GM18867 (cell line): ENCODE data around the gene SIRPB1.
"Not testable (repeated sequence)": the region's sequence is repeated elsewhere in the genome, so short reads cannot be mapped to it uniquely, and the experiment has no call there.

Source experiments
- ATAC-seq: cut with Tn5 transposase; IDR thresholded peaks from one replicate; pipeline ENCODE4 v1.9.1; 2021; ENCODE audit warnings: mild to moderate bottlenecking, moderate library complexity; ENCODE audit not compliant: unreplicated experiment

Gene SIRPB1

DNA sequence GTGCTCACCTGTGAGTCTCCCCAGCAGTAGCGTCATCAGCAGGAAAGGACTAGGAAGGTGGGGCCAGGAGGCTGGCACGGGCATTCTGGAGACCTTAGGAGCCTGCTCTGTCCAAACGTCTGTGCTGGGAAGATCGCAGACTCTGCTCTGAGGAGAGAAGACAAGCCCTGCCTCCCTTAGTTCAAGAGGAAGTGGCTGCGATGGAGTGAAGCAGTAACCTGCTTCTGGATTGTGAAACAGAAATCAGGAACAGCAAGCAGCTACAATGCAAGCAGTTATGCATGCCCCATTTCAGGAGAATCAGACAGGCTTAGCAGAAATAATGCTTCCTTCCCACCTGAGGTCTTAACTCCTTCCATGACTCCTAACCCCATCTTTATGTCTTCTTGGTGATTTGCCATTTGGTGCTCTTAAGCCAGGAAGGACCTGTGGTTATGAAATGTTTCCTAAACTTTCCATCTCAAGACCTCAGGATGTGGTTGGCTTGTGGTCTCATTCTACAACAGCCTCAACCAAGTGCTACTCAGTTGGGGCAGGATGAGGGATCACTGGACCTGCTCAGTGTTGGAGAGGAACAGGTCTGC, at the start of gene SIRPB1:
Gene SIRPB1 (minus strand): TSS at position 149 of the 584 bp plus-strand sequence. CDS start 65 bp downstream, at position 84.
- ATAC-seq = no peak

DNA sequence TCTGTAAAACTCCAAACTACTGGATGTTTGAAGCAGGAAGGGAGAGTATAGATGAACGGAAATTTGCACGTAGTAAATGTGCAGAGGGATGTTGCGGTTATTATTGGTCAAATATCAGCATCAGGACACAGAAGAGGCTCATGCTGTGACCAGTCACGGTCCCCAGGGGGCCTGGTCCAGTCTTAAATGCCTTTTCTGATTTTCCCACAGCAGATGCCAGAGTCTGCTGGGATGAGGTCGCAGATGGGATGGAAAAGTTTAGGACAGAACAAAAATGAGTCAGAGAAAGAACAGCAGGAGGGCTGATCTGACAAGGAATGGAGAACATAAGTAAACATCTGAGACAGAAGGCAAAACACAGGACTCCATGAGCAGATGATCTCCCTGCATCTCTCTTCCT, 49.5 kb upstream of the SIRPB1 start:
- no peak for ATAC-seq

DNA sequence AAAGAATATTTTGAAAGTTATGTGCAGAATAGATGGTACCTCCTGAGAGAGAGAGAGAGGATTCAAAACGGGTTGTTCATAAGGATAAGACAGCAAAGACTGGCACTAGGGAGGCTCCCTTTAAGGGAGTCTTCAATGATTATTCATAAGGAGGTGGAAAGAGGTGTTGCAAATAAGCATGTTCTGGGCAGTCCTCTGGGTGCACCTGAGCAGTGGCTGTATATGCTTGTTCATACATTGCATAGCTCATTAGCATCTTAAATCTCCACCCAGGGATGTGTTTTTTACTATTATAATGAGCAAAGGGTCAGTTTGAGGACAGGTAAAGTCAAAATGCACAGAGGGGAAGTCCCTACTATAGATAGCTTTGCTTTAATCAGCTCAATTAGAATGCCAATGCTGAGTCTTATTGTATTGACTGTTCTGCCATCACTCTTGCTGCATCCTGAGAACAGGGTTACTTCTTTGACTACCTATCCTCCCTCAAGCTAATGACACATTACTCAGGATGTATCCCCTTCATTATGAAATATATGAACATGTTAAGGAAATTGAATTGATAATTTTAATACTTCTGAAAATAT, 47.8 kb upstream of the SIRPB1 start:
- ATAC-seq = no peak

GRCh38 chr20:1666802-1667201, 47.0 kb upstream of the SIRPB1 start:
- ATAC-seq = no peak

DNA sequence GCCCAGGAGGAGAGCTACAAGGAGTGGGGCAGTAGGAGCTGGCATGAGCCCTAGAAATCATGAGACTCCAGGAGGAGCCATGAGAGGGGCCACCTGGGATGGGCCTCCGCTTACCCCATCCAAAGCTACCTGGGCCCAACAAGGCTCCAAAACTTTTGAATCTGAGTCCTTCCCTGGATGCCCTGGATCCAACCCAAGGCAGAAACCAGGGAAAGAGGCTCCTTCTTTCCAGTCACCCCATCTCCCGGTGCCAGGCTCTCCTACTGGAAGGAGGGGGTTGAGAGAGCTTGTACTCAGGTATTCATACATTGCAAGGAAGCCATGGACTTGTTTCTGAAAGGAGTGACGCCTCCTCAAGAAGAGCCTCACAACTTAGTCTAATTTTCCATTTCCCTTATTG, 45.5 kb upstream of the SIRPB1 start:
- ATAC-seq = no peak

GRCh38 chr20:1664911-1665310, 45.1 kb upstream of the SIRPB1 start:
- no peak for ATAC-seq

GRCh38 chr20:1663917-1664316, 44.1 kb upstream of the SIRPB1 start:
- ATAC-seq = no peak

DNA sequence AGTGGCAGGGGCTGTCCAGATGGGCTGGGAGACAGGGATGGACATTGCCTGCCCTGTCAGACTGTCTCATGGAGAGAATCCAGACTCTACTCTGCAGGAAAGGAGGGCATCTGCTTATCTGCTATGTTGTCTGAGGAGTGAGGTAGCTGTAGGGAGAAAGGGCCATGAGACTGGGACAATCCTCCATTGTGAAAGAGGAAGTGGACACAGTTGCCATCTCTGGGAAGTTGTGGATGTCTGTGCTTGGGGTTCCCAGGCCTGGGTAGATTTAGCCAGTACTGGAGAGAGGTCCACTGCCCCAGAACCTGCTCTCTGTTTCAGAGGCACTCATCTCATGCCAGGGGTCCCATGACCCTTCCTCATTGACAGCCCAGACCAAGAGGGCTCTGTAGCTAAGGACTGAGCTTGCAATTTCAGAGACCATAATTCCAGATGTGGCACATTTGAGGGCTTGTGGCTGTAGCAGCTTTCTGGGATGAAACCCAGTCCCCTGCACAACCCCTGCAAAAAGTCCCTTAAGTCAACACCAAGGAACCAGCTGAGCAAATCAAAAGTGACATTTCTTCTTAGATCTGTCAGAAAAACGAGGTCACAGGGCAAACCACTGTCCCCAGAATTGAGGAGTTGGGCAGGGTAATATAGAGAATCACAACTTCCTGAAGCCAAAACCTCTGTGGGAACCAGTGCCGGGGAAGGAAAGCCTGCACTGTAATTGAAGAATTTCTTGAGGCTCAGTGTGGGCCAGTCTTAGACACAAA, 41.9 kb upstream of the SIRPB1 start:
- no peak for ATAC-seq

- no peak for ATAC-seq
These were observed 40.4 kb upstream of the SIRPB1 start for GRCh38 chr20:1660246-1660645.

- ATAC-seq = no peak
These were observed 37.9 kb upstream of the SIRPB1 start, which contains the start of gene SIRPG for GRCh38 chr20:1657556-1658334. Gene SIRPG, minus strand, starts transcription at chr20:1657779. Its CDS starts 65 bp downstream, at chr20:1657714.

DNA sequence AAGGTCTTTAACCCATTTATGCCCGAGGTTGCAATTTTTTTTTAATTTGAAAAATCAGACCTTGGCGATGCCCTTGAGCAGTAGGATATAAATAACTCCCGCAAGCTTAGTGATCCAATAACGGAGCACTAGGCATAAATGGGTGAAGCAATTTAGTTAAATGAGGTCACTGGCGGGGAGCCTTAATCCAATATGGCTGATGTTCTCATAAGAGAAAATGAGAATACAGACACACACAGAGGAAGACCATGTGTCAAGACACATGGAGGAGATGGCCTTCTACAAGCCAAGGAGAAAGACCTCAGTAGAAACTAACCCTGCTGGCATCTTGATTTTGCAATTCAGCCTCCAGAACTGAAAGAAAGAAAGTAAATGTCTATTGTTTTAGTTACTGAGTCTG, 37.0 kb upstream of the SIRPB1 start:
- no peak for ATAC-seq

- no peak for ATAC-seq
These were observed 35.2 kb upstream of the SIRPB1 start for GRCh38 chr20:1654996-1655395.

DNA sequence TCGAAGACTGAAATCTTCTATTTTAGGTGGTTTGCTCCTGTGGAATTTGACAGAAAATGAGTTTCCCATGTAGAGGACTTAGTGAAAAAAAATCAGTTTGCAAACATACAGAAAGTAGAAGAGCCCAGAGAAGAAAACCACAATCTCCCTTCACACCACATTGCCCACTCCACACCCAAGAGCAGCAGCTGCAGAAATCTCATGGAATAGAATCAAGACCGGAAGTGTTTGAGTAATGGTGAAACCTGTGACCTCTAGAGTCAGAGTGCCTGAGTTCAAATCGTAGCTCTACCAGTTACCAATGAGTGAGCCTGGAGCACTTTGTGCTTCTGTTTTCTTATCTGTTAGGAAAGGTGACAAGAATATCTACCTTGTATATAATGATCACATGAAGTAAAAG, 33.2 kb upstream of the SIRPB1 start:
- ATAC-seq = no peak

DNA sequence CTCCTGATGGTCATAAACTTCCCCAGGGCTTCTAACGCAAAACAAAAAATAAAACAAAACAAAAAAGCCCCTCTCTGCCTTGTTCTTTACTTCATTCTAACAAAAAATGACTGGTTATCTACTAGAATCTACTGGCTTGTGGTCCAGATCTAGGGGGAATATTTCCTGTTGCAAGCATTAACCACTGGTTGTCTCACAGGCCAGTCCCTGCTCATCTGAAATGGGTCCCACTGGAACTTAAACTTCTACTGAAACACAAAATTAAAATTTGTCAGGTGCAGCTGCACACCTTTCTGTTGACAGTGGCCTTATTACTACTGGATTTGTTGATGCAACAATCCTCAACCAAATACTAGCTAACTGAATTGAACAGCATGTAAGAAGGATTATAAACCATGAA, 32.3 kb upstream of the SIRPB1 start:
- ATAC-seq = no peak

GRCh38 chr20:1651268-1652058, 31.7 kb upstream of the SIRPB1 start:
- ATAC-seq = no peak

GRCh38 chr20:1648101-1648500, 28.3 kb upstream of the SIRPB1 start:
- no peak for ATAC-seq

DNA sequence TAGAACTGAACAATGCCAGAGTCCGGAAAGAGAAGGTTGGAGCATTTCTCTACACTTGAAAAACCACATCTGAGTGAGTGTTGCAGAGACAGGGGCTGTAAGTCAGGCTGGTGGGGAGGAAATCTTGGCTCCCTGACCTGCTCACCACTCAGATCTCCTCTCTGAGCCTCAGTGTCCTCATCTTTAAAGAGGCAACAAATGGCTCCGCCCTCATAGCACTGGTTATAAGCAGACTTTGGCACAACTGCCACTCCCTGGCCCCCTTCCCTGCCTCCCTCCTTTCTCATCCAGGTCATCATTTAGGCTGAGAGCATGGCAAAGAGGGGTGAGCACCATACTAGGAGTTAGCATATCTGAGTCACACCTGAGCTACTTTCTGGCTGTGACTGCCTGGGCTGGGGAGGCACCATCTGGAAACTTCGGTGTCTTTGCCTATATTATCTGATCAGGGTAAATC, 27.2 kb upstream of the SIRPB1 start:
- ATAC-seq = no peak

- ATAC-seq = no peak
These were observed 24.5 kb upstream of the SIRPB1 start for GRCh38 chr20:1644101-1644962.

DNA sequence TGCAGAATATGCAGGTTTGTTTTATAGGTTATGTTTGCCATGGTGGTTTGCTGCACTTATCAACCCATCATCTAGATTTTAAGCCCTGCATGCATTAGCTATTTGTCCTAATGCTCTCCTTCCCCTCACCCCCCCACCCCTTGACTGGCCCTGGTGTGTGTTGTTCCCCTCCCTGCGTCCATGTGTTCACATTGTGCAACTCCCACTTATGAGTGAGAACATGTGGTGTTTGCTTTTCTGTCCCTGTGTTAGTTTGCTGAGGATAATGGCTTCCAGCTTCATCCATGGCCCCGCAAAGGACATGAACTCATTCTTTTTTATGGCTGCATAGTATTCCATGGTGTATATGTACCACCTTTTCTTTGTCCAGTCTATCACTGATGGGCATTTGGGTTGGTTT, 18.8 kb upstream of the SIRPB1 start:
- ATAC-seq = not testable (repeated sequence)

GRCh38 chr20:1637755-1638154, 17.9 kb upstream of the SIRPB1 start:
- no peak for ATAC-seq
